WTC11 (cell line): Measurements from ENCODE around the gene DEFB128. TPM values are rescaled to one million over a fixed set of nuclear protein-coding genes. Genes with fewer than 3 reads are reported as not detected.

Experiments
- ATAC-seq: fragments of 200-7000 bp; cut with Tn5 transposase; 2 replicates; pipeline ENCODE4 v1.10.0; 2021; ENCODE audit warnings: mild to moderate bottlenecking, moderate library complexity
- Bru-seq: library from RNA; stranded (reverse); fragments of 400-500 nt; gene quantifications from one replicate; lab custom pipeline; 2021; lab: Mats Ljungman, UMichigan
- CTCF ChIA-PET: fragments of 300-600 bp; sonication (Branson Sonifier 250); formaldehyde crosslinking; loops from one replicate; lab custom pipeline; 2021; ENCODE audit warnings: antibody characterized with exemption; lab: Charles Lee
- POLR2A ChIA-PET: fragments of 350-600 bp; sonication (Branson Sonifier 250); formaldehyde crosslinking; loops from one replicate; lab custom pipeline; 2021; ENCODE audit warnings: antibody characterized with exemption; lab: Charles Lee
- DNase-seq: peaks from one replicate; pipeline ENCODE4 v3.0.0; 2021; ENCODE audit warnings: low spot score
- H3K27ac Mint-ChIP-seq: 2 replicates; pipeline ENCODE4 v1.8.0; 2021; ENCODE audit warnings: mixed read lengths
- H3K27me3 Mint-ChIP-seq: 2 replicates; pipeline ENCODE4 v1.8.0; 2021; ENCODE audit warnings: low read depth, mild to moderate bottlenecking, moderate library complexity, mixed read lengths
- H3K36me3 Mint-ChIP-seq: 2 replicates; pipeline ENCODE4 v1.8.0; 2021; ENCODE audit warnings: mixed read lengths
- H3K4me1 Mint-ChIP-seq: 2 replicates; pipeline ENCODE4 v1.8.0; 2022; ENCODE audit warnings: mixed read lengths
- H3K4me3 Mint-ChIP-seq: 2 replicates; pipeline ENCODE4 v1.8.0; 2021; ENCODE audit warnings: mild to moderate bottlenecking, moderate library complexity, mixed read lengths
- H3K9me3 Mint-ChIP-seq: 2 replicates; pipeline ENCODE4 v1.8.0; 2021; ENCODE audit warnings: mixed read lengths
- ATF1 ChIP-seq: sonication (generic); formaldehyde crosslinking; IDR thresholded peaks from 2 replicates; pipeline ENCODE4 v1.8.1; 2023; ENCODE audit warnings: mild to moderate bottlenecking, moderate library complexity, missing genetic modification reagents
- ESRRA ChIP-seq: sonication (generic); formaldehyde crosslinking; IDR thresholded peaks from 2 replicates; pipeline ENCODE4 v1.8.1; 2022; ENCODE audit warnings: mild to moderate bottlenecking, missing genetic modification reagents, borderline replicate concordance
- FOXJ3 ChIP-seq: sonication (generic); formaldehyde crosslinking; IDR thresholded peaks from 2 replicates; pipeline ENCODE4 v1.9.0; 2021; ENCODE audit warnings: missing genetic modification reagents, mild to moderate bottlenecking, borderline replicate concordance
- FOXK1 ChIP-seq: sonication (generic); formaldehyde crosslinking; IDR thresholded peaks from 2 replicates; pipeline ENCODE4 v1.8.0; 2022; ENCODE audit warnings: mild to moderate bottlenecking, moderate library complexity, missing genetic modification reagents
- HMGA2 ChIP-seq: fragments of 250-450 bp; sonication (Bioruptor Pico); IDR thresholded peaks from 2 replicates; pipeline ENCODE4 v1.4.0; 2021; ENCODE audit warnings: mild to moderate bottlenecking, moderate library complexity
- IRF2 ChIP-seq: sonication (generic); formaldehyde crosslinking; IDR thresholded peaks from 2 replicates; pipeline ENCODE4 v1.8.0; 2022; ENCODE audit warnings: low read depth, missing genetic modification reagents, borderline replicate concordance
- JAZF1 ChIP-seq: fragments of 250-450 bp; sonication (Bioruptor Pico); IDR thresholded peaks from 2 replicates; pipeline ENCODE4 v1.9.0; 2021; ENCODE audit warnings: moderate library complexity, mild to moderate bottlenecking, inconsistent platforms
- NR2C2 ChIP-seq: sonication (generic); formaldehyde crosslinking; IDR thresholded peaks from 2 replicates; pipeline ENCODE4 v1.8.0; 2022; ENCODE audit warnings: mild to moderate bottlenecking, missing genetic modification reagents
- SMAD3 ChIP-seq: sonication (generic); formaldehyde crosslinking; IDR thresholded peaks from 2 replicates; pipeline ENCODE4 v1.8.0; 2022; ENCODE audit warnings: missing genetic modification reagents, mild to moderate bottlenecking, borderline replicate concordance
- ZNF121 ChIP-seq: sonication (generic); formaldehyde crosslinking; IDR thresholded peaks from 2 replicates; pipeline ENCODE4 v1.8.0; 2023; ENCODE audit warnings: missing genetic modification reagents
- ZNF317 ChIP-seq: sonication (generic); formaldehyde crosslinking; IDR thresholded peaks from 2 replicates; pipeline ENCODE4 v1.8.1; 2023; ENCODE audit warnings: low read depth, mild to moderate bottlenecking, moderate library complexity, missing genetic modification reagents, borderline replicate concordance
- ZNF423 ChIP-seq: fragments of 250-450 bp; sonication (Bioruptor Pico); IDR thresholded peaks from 2 replicates; pipeline ENCODE4 v2.1.2; 2022; ENCODE audit warnings: mild to moderate bottlenecking, moderate library complexity
- ZNF671 ChIP-seq: fragments of 250-450 bp; sonication (Bioruptor Pico); IDR thresholded peaks from 2 replicates; pipeline ENCODE4 v1.8.0; 2021; ENCODE audit warnings: mild to moderate bottlenecking
- long read RNA-seq, 3 experiments: library from RNA in 1 of 3; library from capped mRNA in 1 of 3; library from polyadenylated mRNA in 1 of 3; unstranded in 2 of 3; stranded (forward) in 1 of 3; transcript quantifications; one replicate each; pipeline ENCODE4 v2.0.0, GENCODE V29; 2021
- total RNA-seq: library from RNA; stranded (reverse); gene quantifications from 3 replicates; pipeline ENCODE4 v1.2.3, GENCODE V29; 2021
- TF ChIP-seq, protein P1 (sequence below): sonication (generic); formaldehyde crosslinking; IDR thresholded peaks from 2 replicates; pipeline ENCODE4 v1.8.0; 2023; ENCODE audit warnings: missing genetic modification reagents
- TF ChIP-seq, protein P2 (sequence below): sonication (generic); formaldehyde crosslinking; IDR thresholded peaks from 2 replicates; pipeline ENCODE4 v1.8.1; 2023; ENCODE audit warnings: mild to moderate bottlenecking, missing genetic modification reagents
- TF ChIP-seq, protein P3 (sequence below): fragments of 250-450 bp; sonication (Bioruptor Pico); IDR thresholded peaks from 2 replicates; pipeline ENCODE4 v1.9.0; 2021; ENCODE audit warnings: mild to moderate bottlenecking, borderline replicate concordance
- TF ChIP-seq, protein P4 (sequence below): sonication (generic); formaldehyde crosslinking; IDR thresholded peaks from 2 replicates; pipeline ENCODE4 v1.8.1; 2022; ENCODE audit warnings: mild to moderate bottlenecking, missing genetic modification reagents, moderate library complexity, borderline replicate concordance
- TF ChIP-seq, protein P5 (sequence below): sonication (generic); formaldehyde crosslinking; IDR thresholded peaks from 2 replicates; pipeline ENCODE4 v1.8.1; 2022; ENCODE audit warnings: mild to moderate bottlenecking, moderate library complexity, missing genetic modification reagents
- TF ChIP-seq, protein P6 (sequence below): sonication (generic); formaldehyde crosslinking; IDR thresholded peaks from 2 replicates; pipeline ENCODE4 v1.8.0; 2022; ENCODE audit warnings: mild to moderate bottlenecking, missing genetic modification reagents
- TF ChIP-seq, protein P7 (sequence below): fragments of 250-450 bp; sonication (Bioruptor Pico); IDR thresholded peaks from 2 replicates; pipeline ENCODE4 v1.9.0; 2021; ENCODE audit warnings: mild to moderate bottlenecking
- TF ChIP-seq, protein P8 (sequence below): fragments of 250-450 bp; sonication (Bioruptor Pico); IDR thresholded peaks from 2 replicates; pipeline ENCODE4 v2.1.2; 2022; ENCODE audit warnings: mild to moderate bottlenecking, moderate library complexity

Gene DEFB128
- total RNA-seq: not detected in 3 replicates
- Bru-seq, nascent RNA: not detected
- long read RNA-seq, experiment 1: 0 reads
- long read RNA-seq, experiment 2: 0 reads
- long read RNA-seq, experiment 3: 0 reads

DNA sequence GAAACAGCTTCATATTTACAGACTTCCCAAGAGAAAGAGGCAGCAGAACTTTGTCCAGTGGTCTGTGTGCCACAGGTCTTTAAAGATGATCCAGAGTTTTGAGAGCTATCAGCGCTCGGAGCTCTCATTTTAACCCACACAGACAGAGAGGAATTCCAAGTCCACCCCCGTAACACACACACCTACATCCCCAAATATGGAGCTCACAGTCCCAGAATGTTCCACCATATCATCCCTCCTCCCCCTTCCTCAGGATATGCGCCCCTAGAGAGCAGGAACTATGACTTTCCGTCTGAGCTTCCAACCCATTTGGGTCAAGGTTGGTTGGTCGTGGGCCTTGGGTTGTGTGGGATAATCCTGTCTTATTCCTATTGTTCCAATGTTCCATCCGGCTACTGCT, at the start of gene DEFB128:
Gene DEFB128 (minus strand): TSS at position 101 of the 400 bp plus-strand sequence. CDS start 88 bp downstream, at position 13.
- H3K27ac Mint-ChIP-seq: no peak within 1 kb of the TSS
- TF ChIP-seq, protein P1, sequence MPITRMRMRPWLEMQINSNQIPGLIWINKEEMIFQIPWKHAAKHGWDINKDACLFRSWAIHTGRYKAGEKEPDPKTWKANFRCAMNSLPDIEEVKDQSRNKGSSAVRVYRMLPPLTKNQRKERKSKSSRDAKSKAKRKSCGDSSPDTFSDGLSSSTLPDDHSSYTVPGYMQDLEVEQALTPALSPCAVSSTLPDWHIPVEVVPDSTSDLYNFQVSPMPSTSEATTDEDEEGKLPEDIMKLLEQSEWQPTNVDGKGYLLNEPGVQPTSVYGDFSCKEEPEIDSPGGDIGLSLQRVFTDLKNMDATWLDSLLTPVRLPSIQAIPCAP (CRISPR knock-in tag): no peak
- TF ChIP-seq JAZF1 (CRISPR knock-in tag) (no peak), ESRRA (CRISPR knock-in tag) (no peak), ZNF423 (CRISPR knock-in tag) (no peak), SMAD3 (CRISPR knock-in tag) (no peak), IRF2 (CRISPR knock-in tag) (no peak), ZNF317 (CRISPR knock-in tag) (no peak), FOXK1 (CRISPR knock-in tag) (no peak), HMGA2 (CRISPR knock-in tag) (no peak)
- TF ChIP-seq, protein P2, sequence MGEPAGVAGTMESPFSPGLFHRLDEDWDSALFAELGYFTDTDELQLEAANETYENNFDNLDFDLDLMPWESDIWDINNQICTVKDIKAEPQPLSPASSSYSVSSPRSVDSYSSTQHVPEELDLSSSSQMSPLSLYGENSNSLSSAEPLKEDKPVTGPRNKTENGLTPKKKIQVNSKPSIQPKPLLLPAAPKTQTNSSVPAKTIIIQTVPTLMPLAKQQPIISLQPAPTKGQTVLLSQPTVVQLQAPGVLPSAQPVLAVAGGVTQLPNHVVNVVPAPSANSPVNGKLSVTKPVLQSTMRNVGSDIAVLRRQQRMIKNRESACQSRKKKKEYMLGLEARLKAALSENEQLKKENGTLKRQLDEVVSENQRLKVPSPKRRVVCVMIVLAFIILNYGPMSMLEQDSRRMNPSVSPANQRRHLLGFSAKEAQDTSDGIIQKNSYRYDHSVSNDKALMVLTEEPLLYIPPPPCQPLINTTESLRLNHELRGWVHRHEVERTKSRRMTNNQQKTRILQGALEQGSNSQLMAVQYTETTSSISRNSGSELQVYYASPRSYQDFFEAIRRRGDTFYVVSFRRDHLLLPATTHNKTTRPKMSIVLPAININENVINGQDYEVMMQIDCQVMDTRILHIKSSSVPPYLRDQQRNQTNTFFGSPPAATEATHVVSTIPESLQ (CRISPR knock-in tag): no peak
- TF ChIP-seq, protein P3, sequence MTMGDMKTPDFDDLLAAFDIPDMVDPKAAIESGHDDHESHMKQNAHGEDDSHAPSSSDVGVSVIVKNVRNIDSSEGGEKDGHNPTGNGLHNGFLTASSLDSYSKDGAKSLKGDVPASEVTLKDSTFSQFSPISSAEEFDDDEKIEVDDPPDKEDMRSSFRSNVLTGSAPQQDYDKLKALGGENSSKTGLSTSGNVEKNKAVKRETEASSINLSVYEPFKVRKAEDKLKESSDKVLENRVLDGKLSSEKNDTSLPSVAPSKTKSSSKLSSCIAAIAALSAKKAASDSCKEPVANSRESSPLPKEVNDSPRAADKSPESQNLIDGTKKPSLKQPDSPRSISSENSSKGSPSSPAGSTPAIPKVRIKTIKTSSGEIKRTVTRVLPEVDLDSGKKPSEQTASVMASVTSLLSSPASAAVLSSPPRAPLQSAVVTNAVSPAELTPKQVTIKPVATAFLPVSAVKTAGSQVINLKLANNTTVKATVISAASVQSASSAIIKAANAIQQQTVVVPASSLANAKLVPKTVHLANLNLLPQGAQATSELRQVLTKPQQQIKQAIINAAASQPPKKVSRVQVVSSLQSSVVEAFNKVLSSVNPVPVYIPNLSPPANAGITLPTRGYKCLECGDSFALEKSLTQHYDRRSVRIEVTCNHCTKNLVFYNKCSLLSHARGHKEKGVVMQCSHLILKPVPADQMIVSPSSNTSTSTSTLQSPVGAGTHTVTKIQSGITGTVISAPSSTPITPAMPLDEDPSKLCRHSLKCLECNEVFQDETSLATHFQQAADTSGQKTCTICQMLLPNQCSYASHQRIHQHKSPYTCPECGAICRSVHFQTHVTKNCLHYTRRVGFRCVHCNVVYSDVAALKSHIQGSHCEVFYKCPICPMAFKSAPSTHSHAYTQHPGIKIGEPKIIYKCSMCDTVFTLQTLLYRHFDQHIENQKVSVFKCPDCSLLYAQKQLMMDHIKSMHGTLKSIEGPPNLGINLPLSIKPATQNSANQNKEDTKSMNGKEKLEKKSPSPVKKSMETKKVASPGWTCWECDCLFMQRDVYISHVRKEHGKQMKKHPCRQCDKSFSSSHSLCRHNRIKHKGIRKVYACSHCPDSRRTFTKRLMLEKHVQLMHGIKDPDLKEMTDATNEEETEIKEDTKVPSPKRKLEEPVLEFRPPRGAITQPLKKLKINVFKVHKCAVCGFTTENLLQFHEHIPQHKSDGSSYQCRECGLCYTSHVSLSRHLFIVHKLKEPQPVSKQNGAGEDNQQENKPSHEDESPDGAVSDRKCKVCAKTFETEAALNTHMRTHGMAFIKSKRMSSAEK (CRISPR knock-in tag): no peak
- TF ChIP-seq, protein P4, sequence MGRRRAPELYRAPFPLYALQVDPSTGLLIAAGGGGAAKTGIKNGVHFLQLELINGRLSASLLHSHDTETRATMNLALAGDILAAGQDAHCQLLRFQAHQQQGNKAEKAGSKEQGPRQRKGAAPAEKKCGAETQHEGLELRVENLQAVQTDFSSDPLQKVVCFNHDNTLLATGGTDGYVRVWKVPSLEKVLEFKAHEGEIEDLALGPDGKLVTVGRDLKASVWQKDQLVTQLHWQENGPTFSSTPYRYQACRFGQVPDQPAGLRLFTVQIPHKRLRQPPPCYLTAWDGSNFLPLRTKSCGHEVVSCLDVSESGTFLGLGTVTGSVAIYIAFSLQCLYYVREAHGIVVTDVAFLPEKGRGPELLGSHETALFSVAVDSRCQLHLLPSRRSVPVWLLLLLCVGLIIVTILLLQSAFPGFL: no peak
- TF ChIP-seq, protein P5, sequence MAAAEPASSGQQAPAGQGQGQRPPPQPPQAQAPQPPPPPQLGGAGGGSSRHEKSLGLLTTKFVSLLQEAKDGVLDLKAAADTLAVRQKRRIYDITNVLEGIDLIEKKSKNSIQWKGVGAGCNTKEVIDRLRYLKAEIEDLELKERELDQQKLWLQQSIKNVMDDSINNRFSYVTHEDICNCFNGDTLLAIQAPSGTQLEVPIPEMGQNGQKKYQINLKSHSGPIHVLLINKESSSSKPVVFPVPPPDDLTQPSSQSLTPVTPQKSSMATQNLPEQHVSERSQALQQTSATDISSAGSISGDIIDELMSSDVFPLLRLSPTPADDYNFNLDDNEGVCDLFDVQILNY: no peak
- no peak within 1 kb of the TSS for H3K4me3 Mint-ChIP-seq
- no peaks in the 10 kb centered on the region for H3K4me1 Mint-ChIP-seq
- peaks cover 45% of the 10 kb centered on the region for H3K9me3 Mint-ChIP-seq
- DNase-seq: no peak
- no peak for ATAC-seq
- H3K36me3 Mint-ChIP-seq: 0 out of 2 replicates have a peak, but pooled peaks cover 3% of the 10 kb centered on the region
- POLR2A ChIA-PET: no interaction called here
- H3K27me3 Mint-ChIP-seq: peaks cover 91% of the 10 kb centered on the region
- CTCF ChIA-PET: no interaction called here

DNA sequence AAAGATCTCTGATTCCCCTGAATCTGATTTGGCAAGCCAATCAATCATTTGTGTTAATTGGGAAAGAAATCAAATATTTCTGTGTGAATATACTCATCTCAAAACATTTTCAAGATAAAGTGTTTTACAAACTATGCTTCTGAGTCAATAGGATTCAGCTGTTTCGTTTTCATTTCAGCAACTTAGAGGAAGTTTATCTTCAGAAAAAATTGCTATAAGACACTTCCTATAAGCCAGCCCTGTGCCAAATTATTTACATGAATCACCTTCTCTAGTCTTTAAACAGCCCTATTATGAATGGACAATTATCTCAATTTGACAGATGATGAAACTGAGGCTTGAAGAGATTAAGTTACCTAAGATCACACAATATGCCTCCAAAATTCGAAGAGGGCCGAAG, 48.4 kb upstream of the DEFB128 start:
- no peaks in the 10 kb centered on the region for H3K4me1 Mint-ChIP-seq
- H3K36me3 Mint-ChIP-seq: no peaks in the 10 kb centered on the region
- no peak overlapping the region for H3K4me3 Mint-ChIP-seq
- POLR2A ChIA-PET: no interaction called here
- CTCF ChIA-PET: no interaction called here
- ATAC-seq (no peak), DNase-seq (no peak)
- no peaks in the 10 kb centered on the region for H3K9me3 Mint-ChIP-seq
- H3K27ac Mint-ChIP-seq: no peak overlapping the region
- H3K27me3 Mint-ChIP-seq: peaks cover 97% of the 10 kb centered on the region
- TF ChIP-seq ZNF671 (CRISPR knock-in tag) (no peak), FOXJ3 (CRISPR knock-in tag) (no peak), NR2C2 (CRISPR knock-in tag) (no peak), ATF1 (no peak), HMGA2 (CRISPR knock-in tag) (no peak), ZNF121 (CRISPR knock-in tag) (no peak)
- TF ChIP-seq, protein P6, sequence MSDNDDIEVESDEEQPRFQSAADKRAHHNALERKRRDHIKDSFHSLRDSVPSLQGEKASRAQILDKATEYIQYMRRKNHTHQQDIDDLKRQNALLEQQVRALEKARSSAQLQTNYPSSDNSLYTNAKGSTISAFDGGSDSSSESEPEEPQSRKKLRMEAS (CRISPR knock-in tag): no peak
- TF ChIP-seq, protein P7, sequence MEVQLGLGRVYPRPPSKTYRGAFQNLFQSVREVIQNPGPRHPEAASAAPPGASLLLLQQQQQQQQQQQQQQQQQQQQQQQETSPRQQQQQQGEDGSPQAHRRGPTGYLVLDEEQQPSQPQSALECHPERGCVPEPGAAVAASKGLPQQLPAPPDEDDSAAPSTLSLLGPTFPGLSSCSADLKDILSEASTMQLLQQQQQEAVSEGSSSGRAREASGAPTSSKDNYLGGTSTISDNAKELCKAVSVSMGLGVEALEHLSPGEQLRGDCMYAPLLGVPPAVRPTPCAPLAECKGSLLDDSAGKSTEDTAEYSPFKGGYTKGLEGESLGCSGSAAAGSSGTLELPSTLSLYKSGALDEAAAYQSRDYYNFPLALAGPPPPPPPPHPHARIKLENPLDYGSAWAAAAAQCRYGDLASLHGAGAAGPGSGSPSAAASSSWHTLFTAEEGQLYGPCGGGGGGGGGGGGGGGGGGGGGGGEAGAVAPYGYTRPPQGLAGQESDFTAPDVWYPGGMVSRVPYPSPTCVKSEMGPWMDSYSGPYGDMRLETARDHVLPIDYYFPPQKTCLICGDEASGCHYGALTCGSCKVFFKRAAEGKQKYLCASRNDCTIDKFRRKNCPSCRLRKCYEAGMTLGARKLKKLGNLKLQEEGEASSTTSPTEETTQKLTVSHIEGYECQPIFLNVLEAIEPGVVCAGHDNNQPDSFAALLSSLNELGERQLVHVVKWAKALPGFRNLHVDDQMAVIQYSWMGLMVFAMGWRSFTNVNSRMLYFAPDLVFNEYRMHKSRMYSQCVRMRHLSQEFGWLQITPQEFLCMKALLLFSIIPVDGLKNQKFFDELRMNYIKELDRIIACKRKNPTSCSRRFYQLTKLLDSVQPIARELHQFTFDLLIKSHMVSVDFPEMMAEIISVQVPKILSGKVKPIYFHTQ (CRISPR knock-in tag): no peak
- TF ChIP-seq, protein P8, sequence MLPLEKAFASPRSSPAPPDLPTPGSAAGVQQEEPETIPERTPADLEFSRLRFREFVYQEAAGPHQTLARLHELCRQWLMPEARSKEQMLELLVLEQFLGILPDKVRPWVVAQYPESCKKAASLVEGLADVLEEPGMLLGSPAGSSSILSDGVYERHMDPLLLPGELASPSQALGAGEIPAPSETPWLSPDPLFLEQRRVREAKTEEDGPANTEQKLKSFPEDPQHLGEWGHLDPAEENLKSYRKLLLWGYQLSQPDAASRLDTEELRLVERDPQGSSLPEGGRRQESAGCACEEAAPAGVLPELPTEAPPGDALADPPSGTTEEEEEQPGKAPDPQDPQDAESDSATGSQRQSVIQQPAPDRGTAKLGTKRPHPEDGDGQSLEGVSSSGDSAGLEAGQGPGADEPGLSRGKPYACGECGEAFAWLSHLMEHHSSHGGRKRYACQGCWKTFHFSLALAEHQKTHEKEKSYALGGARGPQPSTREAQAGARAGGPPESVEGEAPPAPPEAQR (CRISPR knock-in tag): no peak
